ENCODE measurements around the gene CNOT2. TPM values are rescaled to one million over a fixed set of nuclear protein-coding genes. Genes with fewer than 3 reads are reported as not detected.

The CNOT2 gene
- total and polyA plus RNA-seq, 2 donors (not counting 3 experiments of a cell fraction or from before 2014, with no cell fraction given) = 52.2 to 79.7 TPM

DNA sequence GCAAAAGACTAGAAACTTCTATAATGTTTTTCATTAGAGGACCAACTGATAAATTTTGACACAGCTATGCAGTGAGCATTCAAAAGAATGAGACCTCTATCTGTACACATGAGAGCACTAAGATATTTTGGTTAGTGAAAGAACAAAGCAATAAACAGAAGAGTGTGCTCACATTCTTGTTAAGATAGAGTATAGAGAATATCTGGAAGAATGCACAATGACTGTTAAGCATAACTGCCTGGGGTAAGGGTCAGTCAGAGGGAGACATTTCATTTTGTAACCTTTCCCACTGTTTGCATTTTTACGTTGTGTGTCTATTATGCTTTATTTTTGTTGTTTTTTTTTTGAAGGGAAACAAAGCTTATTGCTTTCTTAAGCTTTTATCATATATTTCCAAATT lies 143.5 kb downstream of the CNOT2 start:
- BruUV-seq (replicated peaks) = no TSS peak
- POLR2A ChIA-PET = no interaction called here
- TF ChIP-seq, protein P1, sequence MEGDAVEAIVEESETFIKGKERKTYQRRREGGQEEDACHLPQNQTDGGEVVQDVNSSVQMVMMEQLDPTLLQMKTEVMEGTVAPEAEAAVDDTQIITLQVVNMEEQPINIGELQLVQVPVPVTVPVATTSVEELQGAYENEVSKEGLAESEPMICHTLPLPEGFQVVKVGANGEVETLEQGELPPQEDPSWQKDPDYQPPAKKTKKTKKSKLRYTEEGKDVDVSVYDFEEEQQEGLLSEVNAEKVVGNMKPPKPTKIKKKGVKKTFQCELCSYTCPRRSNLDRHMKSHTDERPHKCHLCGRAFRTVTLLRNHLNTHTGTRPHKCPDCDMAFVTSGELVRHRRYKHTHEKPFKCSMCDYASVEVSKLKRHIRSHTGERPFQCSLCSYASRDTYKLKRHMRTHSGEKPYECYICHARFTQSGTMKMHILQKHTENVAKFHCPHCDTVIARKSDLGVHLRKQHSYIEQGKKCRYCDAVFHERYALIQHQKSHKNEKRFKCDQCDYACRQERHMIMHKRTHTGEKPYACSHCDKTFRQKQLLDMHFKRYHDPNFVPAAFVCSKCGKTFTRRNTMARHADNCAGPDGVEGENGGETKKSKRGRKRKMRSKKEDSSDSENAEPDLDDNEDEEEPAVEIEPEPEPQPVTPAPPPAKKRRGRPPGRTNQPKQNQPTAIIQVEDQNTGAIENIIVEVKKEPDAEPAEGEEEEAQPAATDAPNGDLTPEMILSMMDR (IDR thresholded peaks at IDR 0.05; ENCODE audit: extremely low read depth in 1 of 2, insufficient read depth in 1 of 2, low read depth in 1 of 2, low read length in 2 of 2) = no peak
- TF ChIP-seq POLR2AphosphoS5 (IDR thresholded peaks at IDR 0.05; ENCODE audit: insufficient read depth, low read depth, low read length) (no peak), EZH2 (IDR thresholded peaks at IDR 0.05; ENCODE audit: borderline replicate concordance, low read depth, low read length, severe bottlenecking) (no peak), JUN (IDR thresholded peaks at IDR 0.05; ENCODE audit: borderline replicate concordance, insufficient read depth, insufficient read length, low read depth) (no peak), GATA2 (IDR thresholded peaks at IDR 0.05; ENCODE audit: insufficient read depth, insufficient read length, low read depth, low read length) (no peak), MAX (IDR thresholded peaks at IDR 0.05; ENCODE audit: insufficient read depth, insufficient read length) (no peak), POLR2A (IDR thresholded peaks at IDR 0.05; ENCODE audit: low read depth, low read length) (no peak), MYC (IDR thresholded peaks at IDR 0.05; ENCODE audit: low read depth, low read length) (no peak), FOS (IDR thresholded peaks at IDR 0.05; ENCODE audit: borderline replicate concordance, insufficient read depth, low read length) (no peak)
- intact Hi-C loops (cut with micrococcal nuclease) = no loop called here
- DNase-seq (ENCODE audit: low read depth, low spot score) (no peak), FAIRE-seq (no peak)
- H3K9ac ChIP-seq (replicated peaks; ENCODE audit: extremely low read depth, insufficient read depth, low read length) = no peak overlapping the region
- H3K27ac ChIP-seq (ENCODE audit: insufficient read depth, low read depth, low read length) = no peak overlapping the region
- no peaks in the 10 kb centered on the region for H3K36me3 ChIP-seq (ENCODE audit: control insufficient read depth in 2 of 2, extremely low read depth in 1 of 2, insufficient read depth in 2 of 2, low read length in 2 of 2)
- H3K27me3 ChIP-seq (ENCODE audit: control insufficient read depth in 2 of 2, insufficient read depth in 2 of 2, low read length in 2 of 2) = no peaks in the 10 kb centered on the region
- no peaks in the 10 kb centered on the region for H3K79me2 ChIP-seq (ENCODE audit: control insufficient read depth, insufficient read depth, low read length)
- H3K4me1 ChIP-seq (ENCODE audit: control insufficient read depth, extremely low read depth, insufficient read depth, low read length) = no peaks in the 10 kb centered on the region
- H2AFZ ChIP-seq (ENCODE audit: low read depth, low read length) = no peak overlapping the region
- H3K9me1 ChIP-seq (replicated peaks; ENCODE audit: control insufficient read depth, extremely low read depth, insufficient read depth, low read length) = no peaks in the 10 kb centered on the region
- H3K9me3 ChIP-seq (replicated peaks; ENCODE audit: control insufficient read depth, insufficient read depth, low read length) = no peaks in the 10 kb centered on the region
- CTCF ChIA-PET = interaction anchor here (1.5 kb wide), 1 partner anchor 21 kb away, joined by 3 read pairs; no protein-coding TSS in a partner anchor
- no peak overlapping the region for H3K4me2 ChIP-seq (ENCODE audit: insufficient read depth, low read length)
- H3K4me3 ChIP-seq (replicated peaks in 1 of 3; ENCODE audit: insufficient read depth in 1 of 3, low read depth in 1 of 3, low read length in 3 of 3) = no peak overlapping the region
- no peaks in the 10 kb centered on the region for H4K20me1 ChIP-seq (replicated peaks; ENCODE audit: control insufficient read depth, extremely low read depth, insufficient read depth, low read length)
- dilution Hi-C loops (cut with MboI; ENCODE audit: extremely low pct_ligation_motif_present, low sequenced_read_pairs) = no loop called here

Measured in endothelial cell of umbilical vein (primary cell).